Neural cell (in vitro differentiated cells): ENCODE measurements around the gene CRTAP. TPM values are rescaled to one million over a fixed set of nuclear protein-coding genes. Genes with fewer than 3 reads are reported as not detected.

Source experiments
- H2AFZ ChIP-seq: fragments of 200-600, 300-800 bp; sonication (generic), shearing (Covaris generic); 2 replicates; pipeline ENCODE4 v1.6.0; 2014; ENCODE audit warnings: low read depth, mild to moderate bottlenecking, antibody characterized with exemption, low read length, moderate library complexity
- H3F3A ChIP-seq: fragments of 200-600 bp; shearing (Covaris generic); 2 replicates; pipeline ENCODE4 v1.6.1; 2016; ENCODE audit warnings: mild to moderate bottlenecking, moderate library complexity, mixed read lengths, antibody characterized with exemption, low read length; ENCODE audit not compliant: insufficient read depth, poor library complexity, severe bottlenecking
- H3K27ac ChIP-seq: fragments of 200-600, 300-800 bp; sonication (generic), shearing (Covaris generic); 2 replicates; pipeline ENCODE4 v1.5.1; 2014; ENCODE audit warnings: mild to moderate bottlenecking, low read length, moderate library complexity
- H3K27me3 ChIP-seq: fragments of 300-800, 200-600 bp; sonication (generic), shearing (Covaris generic); 2 replicates; pipeline ENCODE4 v1.6.0; 2014; ENCODE audit warnings: mild to moderate bottlenecking, low read depth, low read length, moderate library complexity; ENCODE audit not compliant: insufficient read depth
- H3K36me3 ChIP-seq: fragments of 300-800, 200-600 bp; sonication (generic), shearing (Covaris generic); 2 replicates; pipeline ENCODE4 v1.5.1; 2014; ENCODE audit warnings: mild to moderate bottlenecking, antibody characterized with exemption, low read length, moderate library complexity; ENCODE audit not compliant: insufficient read depth
- H3K4me2 ChIP-seq: fragments of 300-800, 200-600 bp; sonication (generic), shearing (Covaris generic); 2 replicates; pipeline ENCODE4 v1.6.0; 2014; ENCODE audit warnings: mild to moderate bottlenecking, low read length
- H3K4me3 ChIP-seq: fragments of 300-800, 200-600 bp; sonication (generic), shearing (Covaris generic); 2 replicates; pipeline ENCODE4 v1.5.1; 2014; ENCODE audit warnings: mild to moderate bottlenecking, low read length, moderate library complexity
- H3K79me2 ChIP-seq: fragments of 200-600 bp; shearing (Covaris generic); replicated peaks from 2 replicates; pipeline ENCODE4 v1.6.0; 2014; ENCODE audit warnings: mild to moderate bottlenecking, low read length, moderate library complexity; ENCODE audit not compliant: insufficient read depth
- H3K9ac ChIP-seq: fragments of 300-800, 200-600 bp; sonication (generic), shearing (Covaris generic); 2 replicates; pipeline ENCODE4 v1.6.1; 2016; ENCODE audit warnings: mild to moderate bottlenecking, low read length, mixed read lengths
- H3K9me2 ChIP-seq: fragments of 200-600 bp; shearing (Covaris generic); 2 replicates; pipeline ENCODE4 v1.6.1; 2016; ENCODE audit warnings: mild to moderate bottlenecking, low read length, mixed read lengths; ENCODE audit not compliant: insufficient read depth
- H3K9me3 ChIP-seq: fragments of 200-600, 300-800 bp; sonication (generic), shearing (Covaris generic); 2 replicates; pipeline ENCODE4 v1.6.1; 2016; ENCODE audit warnings: mild to moderate bottlenecking, mixed run types, low read length, moderate library complexity, mixed read lengths
- H4K20me1 ChIP-seq: fragments of 200-600 bp; shearing (Covaris generic); 2 replicates; pipeline ENCODE4 v1.6.1; 2016; ENCODE audit warnings: mild to moderate bottlenecking, mixed run types; ENCODE audit not compliant: insufficient read depth
- EP300 ChIP-seq: fragments of 450-650 bp; conservative IDR thresholded peaks from 2 replicates; pipeline ENCODE4 v1.6.1; 2014; ENCODE audit warnings: antibody characterized with exemption, mild to moderate bottlenecking, moderate library complexity; ENCODE audit not compliant: poor library complexity, severe bottlenecking
- EZH2 ChIP-seq: fragments of 200-600, 300-800 bp; shearing (Covaris generic), sonication (generic); IDR thresholded peaks from 2 replicates; pipeline ENCODE4 v1.6.1; 2014; ENCODE audit warnings: antibody characterized with exemption, low read length, borderline replicate concordance, mild to moderate bottlenecking; ENCODE audit not compliant: insufficient read depth, poor library complexity, severe bottlenecking
- MXI1 ChIP-seq: fragments of 450-650 bp; conservative IDR thresholded peaks from 2 replicates; pipeline ENCODE4 v1.6.1; 2014; ENCODE audit warnings: antibody characterized with exemption, mild to moderate bottlenecking; ENCODE audit not compliant: poor library complexity, severe bottlenecking
- POLR2AphosphoS5 ChIP-seq: IDR thresholded peaks from 2 replicates; pipeline ENCODE4 v1.6.1; 2012
- RAD21 ChIP-seq: fragments of 450-650 bp; conservative IDR thresholded peaks from 2 replicates; pipeline ENCODE4 v1.6.1; 2014; ENCODE audit warnings: antibody characterized with exemption, mild to moderate bottlenecking, moderate library complexity
- REST ChIP-seq: IDR thresholded peaks from 2 replicates; pipeline ENCODE4 v1.6.1; 2012; ENCODE audit warnings: borderline replicate concordance
- SMC3 ChIP-seq: fragments of 450-650 bp; conservative IDR thresholded peaks from 2 replicates; pipeline ENCODE4 v1.6.1; 2014; ENCODE audit warnings: antibody characterized with exemption, mild to moderate bottlenecking, moderate library complexity; ENCODE audit not compliant: poor library complexity
- TAF1 ChIP-seq: IDR thresholded peaks from 2 replicates; pipeline ENCODE4 v1.6.1; 2012; ENCODE audit warnings: low read depth
- polyA plus RNA-seq: library from polyadenylated mRNA; depleted of rRNA; stranded (reverse); fragments of >200 nt; gene quantifications from 2 replicates; pipeline ENCODE4 v1.2.3, GENCODE V29; 2014
- TF ChIP-seq, protein P1 (sequence below): fragments of 450-650 bp; IDR thresholded peaks from 2 replicates; pipeline ENCODE4 v1.5.1; 2014; ENCODE audit warnings: antibody characterized with exemption, mild to moderate bottlenecking, moderate library complexity; ENCODE audit not compliant: poor library complexity, severe bottlenecking

CRTAP gene
- polyA plus RNA-seq, 1 donor from 2014 or later = 7.1 TPM

DNA sequence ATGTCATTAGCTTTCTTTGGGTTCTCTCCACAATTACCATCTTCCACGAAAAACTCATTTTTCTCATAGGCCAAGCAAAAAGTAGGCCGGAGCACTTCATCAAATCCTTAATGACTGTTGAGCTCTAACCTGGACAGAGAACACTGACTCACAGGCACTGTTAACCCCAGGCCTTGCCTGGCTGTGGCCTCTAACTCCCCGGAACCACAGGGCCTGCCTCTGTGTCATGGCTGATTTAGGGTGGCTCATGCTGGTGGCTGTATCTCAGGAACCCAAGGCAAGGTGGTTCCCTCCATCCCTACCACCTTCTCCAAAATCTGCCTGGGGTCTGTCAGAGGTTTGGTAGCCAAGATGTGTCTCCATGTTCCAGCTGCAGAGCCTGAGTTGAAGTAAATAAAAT lies 3.6 kb downstream of the CRTAP start:
- TF ChIP-seq REST (no peak), SMC3 (no peak), EZH2 (no peak), TAF1 (no peak), EP300 (no peak), RAD21 (no peak), POLR2AphosphoS5 (no peak), MXI1 (no peak)
- TF ChIP-seq, protein P1, sequence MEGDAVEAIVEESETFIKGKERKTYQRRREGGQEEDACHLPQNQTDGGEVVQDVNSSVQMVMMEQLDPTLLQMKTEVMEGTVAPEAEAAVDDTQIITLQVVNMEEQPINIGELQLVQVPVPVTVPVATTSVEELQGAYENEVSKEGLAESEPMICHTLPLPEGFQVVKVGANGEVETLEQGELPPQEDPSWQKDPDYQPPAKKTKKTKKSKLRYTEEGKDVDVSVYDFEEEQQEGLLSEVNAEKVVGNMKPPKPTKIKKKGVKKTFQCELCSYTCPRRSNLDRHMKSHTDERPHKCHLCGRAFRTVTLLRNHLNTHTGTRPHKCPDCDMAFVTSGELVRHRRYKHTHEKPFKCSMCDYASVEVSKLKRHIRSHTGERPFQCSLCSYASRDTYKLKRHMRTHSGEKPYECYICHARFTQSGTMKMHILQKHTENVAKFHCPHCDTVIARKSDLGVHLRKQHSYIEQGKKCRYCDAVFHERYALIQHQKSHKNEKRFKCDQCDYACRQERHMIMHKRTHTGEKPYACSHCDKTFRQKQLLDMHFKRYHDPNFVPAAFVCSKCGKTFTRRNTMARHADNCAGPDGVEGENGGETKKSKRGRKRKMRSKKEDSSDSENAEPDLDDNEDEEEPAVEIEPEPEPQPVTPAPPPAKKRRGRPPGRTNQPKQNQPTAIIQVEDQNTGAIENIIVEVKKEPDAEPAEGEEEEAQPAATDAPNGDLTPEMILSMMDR = no peak
- no peaks in the 10 kb centered on the region for H3K79me2 ChIP-seq
- H3K27me3 ChIP-seq = no peaks in the 10 kb centered on the region
- no peaks in the 10 kb centered on the region for H3K9me2 ChIP-seq
- no peaks in the 10 kb centered on the region for H3K9me3 ChIP-seq
- H3K9ac ChIP-seq = no peak overlapping the region
- H4K20me1 ChIP-seq = no peaks in the 10 kb centered on the region
- no peak overlapping the region for H3K27ac ChIP-seq
- peaks cover 2% of the 10 kb centered on the region for H3F3A ChIP-seq
- no peak overlapping the region for H2AFZ ChIP-seq
- H3K36me3 ChIP-seq = no peaks in the 10 kb centered on the region
- H3K4me3 ChIP-seq = no peak overlapping the region
- H3K4me2 ChIP-seq = no peak overlapping the region

- Histone ChIP-seq H3K9ac (no peak overlapping the region), H3K4me2 (no peak overlapping the region), H3K36me3 (peaks cover 4% of the 10 kb centered on the region)
Measured at GRCh38 chr3:33119891-33120290, 6.1 kb downstream of the CRTAP start.

More at GRCh38 chr3:33119891-33120290, 6.1 kb downstream of the CRTAP start:
- Histone ChIP-seq H3K9me2 (no peaks in the 10 kb centered on the region), H3K27me3 (no peaks in the 10 kb centered on the region), H3K79me2 (no peaks in the 10 kb centered on the region), H3F3A (no peaks in the 10 kb centered on the region), H3K9me3 (no peaks in the 10 kb centered on the region), H4K20me1 (no peaks in the 10 kb centered on the region), H3K27ac (no peak overlapping the region), H2AFZ (no peak overlapping the region), H3K4me3 (no peak overlapping the region)
- TF ChIP-seq TAF1 (no peak), EP300 (no peak), EZH2 (no peak), REST (no peak), RAD21 (no peak), MXI1 (no peak), SMC3 (no peak), POLR2AphosphoS5 (no peak)
- TF ChIP-seq, protein P1 = no peak
